Skin epidermis (tissue), 12 donors: ENCODE data around the gene RANBP9.

Experiments used
- H3K27ac ChIP-seq, 21 experiments: fragments of 200-600 bp; sonication (generic) in 11 of 21; one replicate each; pipeline ENCODE4 v1.5.0; 2020; ENCODE audit warnings: mild to moderate bottlenecking in 3 of 21, inconsistent platforms in 2 of 21, moderate library complexity in 2 of 21
- H3K4me3 ChIP-seq, 7 experiments: fragments of 200-600 bp; sonication (generic) in 2 of 7; one replicate each; pipeline ENCODE4 v1.5.0; 2020; ENCODE audit warnings: inconsistent platforms in 2 of 7, mild to moderate bottlenecking in 2 of 7, moderate library complexity in 1 of 7

RANBP9 gene

DNA sequence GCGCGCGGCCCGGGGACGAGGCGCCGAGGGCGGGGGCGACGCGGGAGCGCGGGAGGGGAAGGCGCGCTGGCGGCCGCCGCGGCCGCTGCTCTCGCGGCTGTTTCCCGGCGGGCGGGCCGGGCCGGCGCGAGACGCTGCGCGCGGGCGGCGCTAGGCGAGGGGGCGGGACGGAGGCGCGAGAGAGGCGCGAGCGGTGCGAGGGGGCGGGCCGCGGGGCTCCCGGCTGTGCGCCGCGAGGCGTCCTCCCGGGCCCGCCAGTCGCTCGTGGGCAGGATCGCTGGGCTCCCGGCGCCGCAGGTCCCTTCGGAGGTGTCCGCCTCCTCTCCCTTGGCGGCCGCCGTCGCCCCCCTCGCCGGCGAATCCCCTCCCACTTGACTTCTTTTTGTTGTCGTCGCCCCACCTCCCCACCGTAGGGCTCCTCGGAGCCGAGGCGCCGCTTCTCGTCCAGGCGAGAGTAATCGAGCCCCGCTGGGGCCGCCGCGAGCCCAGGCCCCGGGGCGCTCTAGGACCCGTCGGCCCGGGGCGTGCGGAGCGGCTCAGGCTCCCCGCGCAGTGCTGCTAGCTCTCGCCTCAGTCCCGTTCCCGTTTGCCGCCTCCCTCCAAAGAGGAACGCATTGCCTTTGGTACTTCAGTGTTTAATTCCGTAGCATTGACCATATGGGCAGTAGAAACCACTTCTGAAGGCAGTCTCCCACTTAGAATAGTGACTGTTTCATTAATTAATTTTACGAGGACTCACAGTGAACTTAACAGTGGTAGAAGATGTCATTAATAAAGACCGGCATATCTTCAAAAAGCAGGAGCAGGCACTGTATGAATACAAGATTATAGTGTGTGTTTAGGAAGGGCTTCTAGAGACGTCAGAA lies at the start of gene RANBP9:
Gene RANBP9 (minus strand): TSS at position 103 of the 866 bp plus-strand sequence. CDS start 330 bp downstream, outside the sequence.
- H3K4me3 ChIP-seq = peak within 1 kb of the TSS; percentile 56 to 93 (median 80)

GRCh38 chr6:13760307-13761304 lies 49.0 kb upstream of the RANBP9 start:
- H3K27ac ChIP-seq = peak overlapping the region in 17 of 21 experiments; percentile 34 to 88 (median 78)
- peak overlapping the region in 1 of 7 experiments; percentile 11 for H3K4me3 ChIP-seq

More for the DNA sequence above, at the start of gene RANBP9:
- H3K27ac ChIP-seq = peak within 1 kb of the TSS; percentile 88 to 98 (median 95)

DNA sequence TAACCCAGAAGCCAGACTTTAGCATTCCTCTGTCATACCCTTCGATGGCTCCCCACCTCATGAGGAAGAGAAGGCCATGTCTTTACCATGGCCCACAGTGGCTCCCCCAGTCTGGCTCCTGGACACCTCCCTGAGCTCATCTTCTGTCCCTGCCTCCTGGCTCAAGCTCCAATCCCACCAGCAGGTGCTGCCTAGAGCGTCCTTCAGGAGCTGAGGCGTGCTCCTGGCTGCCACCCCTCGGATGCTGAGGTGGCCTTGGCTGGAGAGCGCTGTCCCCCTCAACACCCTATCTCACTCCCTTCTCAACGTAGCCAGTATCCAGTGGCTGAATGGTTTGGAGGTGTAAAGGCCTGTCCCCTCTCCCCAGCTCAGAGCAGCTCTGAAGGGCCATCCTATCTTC lies 47.4 kb upstream of the RANBP9 start:
- Histone ChIP-seq H3K4me3 (no peak overlapping the region), H3K27ac (peak overlapping the region in 6 of 21 experiments; percentile 14 to 80 (median 36))

DNA sequence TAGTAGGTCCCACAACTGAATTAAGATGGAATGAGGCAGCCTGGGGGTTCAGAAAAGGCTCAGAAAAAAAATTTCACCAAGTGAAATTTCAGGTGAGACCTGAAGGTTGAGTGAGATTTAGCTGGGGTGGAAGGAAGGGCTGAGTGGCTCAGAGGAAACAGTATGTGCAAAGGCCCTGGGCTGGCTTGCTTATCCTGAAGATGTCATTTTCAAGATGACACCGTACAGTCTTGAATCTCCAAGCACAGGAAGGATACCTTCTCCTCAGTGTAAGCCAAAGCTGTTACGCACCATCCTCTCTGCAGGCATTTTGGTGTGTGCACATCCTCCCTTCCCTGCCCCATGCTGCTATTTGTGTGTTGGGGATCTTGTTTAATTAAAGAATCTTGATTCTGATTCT lies 43.0 kb upstream of the RANBP9 start:
- no peak overlapping the region for H3K4me3 ChIP-seq
- H3K27ac ChIP-seq = no peak overlapping the region

GRCh38 chr6:13743736-13744127 lies 32.1 kb upstream of the RANBP9 start:
- H3K4me3 ChIP-seq = no peak overlapping the region
- no peak overlapping the region for H3K27ac ChIP-seq

DNA sequence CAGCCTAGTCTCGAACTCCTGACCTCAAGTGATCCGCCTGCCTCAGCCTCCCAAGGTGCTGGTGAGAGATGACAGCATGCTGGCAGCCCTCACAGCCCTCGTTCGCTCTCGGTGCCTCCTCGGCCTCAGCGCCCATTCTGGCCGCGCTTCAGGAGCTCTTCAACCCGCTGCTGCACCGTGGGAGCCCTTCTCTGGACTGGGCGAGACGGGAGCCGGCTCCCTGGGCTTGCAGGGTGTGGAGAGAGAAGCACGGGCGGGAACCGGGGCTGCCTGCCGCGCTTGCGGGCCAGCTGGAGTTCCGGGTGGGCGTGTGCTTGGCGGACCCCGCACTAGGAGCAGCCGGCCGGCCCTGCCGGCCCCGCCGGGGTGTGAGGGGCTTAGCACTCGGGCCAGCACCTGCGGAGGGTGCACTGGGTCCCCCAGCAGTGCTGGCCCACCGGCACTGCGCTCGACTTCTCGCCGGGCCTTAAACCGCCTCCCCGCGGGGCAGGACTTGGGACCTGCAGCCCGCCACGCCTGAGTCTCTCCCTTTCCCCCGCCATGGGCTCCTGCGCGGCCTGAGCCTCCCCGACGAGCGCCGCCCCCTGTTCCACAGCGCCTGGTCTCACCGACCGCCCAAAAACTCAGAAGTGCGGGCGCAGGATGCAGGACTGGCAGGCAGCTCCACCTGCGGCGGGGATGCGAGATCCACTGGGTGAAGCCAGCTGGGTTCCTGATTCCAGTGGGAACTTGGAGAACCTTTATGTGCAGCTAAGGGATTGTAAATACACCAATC lies 31.5 kb upstream of the RANBP9 start:
- peak overlapping the region in 2 of 7 experiments; percentile 13 to 15 for H3K4me3 ChIP-seq
- no peak overlapping the region for H3K27ac ChIP-seq

DNA sequence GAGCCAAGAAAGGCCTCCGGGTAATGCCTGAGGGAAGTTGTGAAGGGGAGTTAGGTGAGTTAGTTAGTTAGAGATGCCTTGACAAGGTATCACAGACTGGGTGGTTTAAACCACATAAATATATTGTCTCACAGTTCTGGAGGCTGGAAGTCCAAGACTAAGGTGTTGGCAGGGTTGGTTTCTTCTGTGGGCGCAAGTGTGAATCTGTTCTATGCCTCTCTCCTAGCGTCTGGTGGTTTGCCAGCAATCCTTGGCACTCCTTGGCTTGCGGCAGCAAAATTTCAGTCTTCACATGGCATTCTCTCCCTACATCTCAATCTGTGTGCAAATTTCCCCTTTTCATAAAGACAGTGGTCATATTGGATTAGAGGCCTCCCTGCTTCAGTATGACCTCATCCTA lies 29.7 kb upstream of the RANBP9 start:
- Histone ChIP-seq H3K4me3 (no peak overlapping the region), H3K27ac (no peak overlapping the region)

DNA sequence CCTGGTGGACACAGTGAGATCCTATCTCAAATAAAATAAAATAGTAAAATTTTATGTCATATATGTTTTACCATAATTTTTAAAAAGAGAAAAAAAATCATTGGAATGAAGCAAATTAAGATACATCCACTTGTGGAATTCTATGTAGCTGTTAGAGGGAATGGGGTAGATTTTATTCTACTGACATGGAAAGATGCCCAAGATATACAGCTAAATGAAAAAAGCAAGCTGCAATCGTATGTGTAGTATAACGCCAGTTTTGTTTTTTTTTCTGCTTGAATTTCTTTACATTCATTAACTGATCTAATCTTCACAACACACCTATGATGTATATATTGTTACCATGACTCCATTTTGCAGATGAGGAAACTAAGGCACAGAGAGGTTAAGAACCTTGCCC lies 23.4 kb upstream of the RANBP9 start:
- no peak overlapping the region for H3K4me3 ChIP-seq
- no peak overlapping the region for H3K27ac ChIP-seq

DNA sequence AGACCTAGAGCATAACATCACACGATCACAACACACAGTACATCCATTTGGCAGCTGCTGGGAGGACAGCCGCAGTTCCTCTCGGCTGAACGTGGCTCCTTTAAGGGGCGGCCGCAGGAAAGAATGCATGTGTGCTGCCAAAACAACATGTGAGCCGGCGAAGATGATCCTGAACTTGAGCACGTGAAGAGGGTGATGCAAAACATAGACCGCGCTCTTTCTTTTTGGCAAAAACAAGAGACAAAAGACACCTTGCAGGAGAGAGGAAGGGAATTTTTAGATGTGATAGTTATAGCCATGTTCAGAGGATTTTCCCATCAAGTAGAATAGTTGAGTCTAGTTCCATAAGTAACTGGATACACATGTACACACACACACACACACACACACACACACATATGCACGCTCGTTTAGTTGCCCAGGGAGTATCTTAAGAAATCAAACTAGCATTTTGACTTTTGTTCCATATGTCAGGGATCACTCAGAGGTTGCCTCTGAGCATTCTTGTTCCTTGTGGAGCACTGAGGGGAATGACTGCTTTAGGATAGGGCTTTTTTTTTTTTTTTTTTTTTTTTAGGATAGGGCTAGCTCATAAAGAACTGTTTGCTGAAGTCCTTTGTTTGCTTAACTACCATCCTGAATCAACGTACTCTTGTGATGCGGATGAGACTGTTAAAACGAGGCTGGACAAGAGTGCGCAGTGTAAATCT lies 21.7 kb upstream of the RANBP9 start:
- H3K27ac ChIP-seq = peak overlapping the region in 1 of 21 experiments; percentile 5
- no peak overlapping the region for H3K4me3 ChIP-seq

- Histone ChIP-seq H3K27ac (no peak overlapping the region), H3K4me3 (no peak overlapping the region)
Measured at GRCh38 chr6:13730704-13731103, 19.1 kb upstream of the RANBP9 start.

GRCh38 chr6:13729891-13730290 lies 18.3 kb upstream of the RANBP9 start:
- no peak overlapping the region for H3K4me3 ChIP-seq
- no peak overlapping the region for H3K27ac ChIP-seq

GRCh38 chr6:13725570-13725969 lies 13.9 kb upstream of the RANBP9 start:
- Histone ChIP-seq H3K27ac (peak overlapping the region in 19 of 21 experiments; percentile 8 to 78 (median 64)), H3K4me3 (no peak overlapping the region)

DNA sequence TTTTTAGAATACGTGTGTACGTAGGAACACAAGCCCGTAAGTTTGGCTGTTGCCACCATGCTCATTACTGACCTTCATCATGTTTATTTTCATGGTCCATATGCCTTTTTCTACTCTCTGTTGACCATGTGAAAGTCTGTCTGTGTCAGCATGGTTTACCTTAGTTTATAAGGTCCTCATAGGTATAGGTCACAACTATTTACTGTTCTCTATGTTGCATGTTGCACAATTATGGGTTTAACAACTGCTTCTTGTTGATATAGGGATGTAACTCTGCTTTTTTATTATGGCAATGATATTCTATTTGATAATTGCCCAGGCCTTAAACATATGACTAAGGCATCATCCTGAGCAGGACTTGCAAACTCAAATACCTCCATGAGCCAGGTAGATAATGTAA lies 13.4 kb upstream of the RANBP9 start:
- Histone ChIP-seq H3K4me3 (no peak overlapping the region), H3K27ac (peak overlapping the region in 15 of 21 experiments; percentile 8 to 78 (median 64))

DNA sequence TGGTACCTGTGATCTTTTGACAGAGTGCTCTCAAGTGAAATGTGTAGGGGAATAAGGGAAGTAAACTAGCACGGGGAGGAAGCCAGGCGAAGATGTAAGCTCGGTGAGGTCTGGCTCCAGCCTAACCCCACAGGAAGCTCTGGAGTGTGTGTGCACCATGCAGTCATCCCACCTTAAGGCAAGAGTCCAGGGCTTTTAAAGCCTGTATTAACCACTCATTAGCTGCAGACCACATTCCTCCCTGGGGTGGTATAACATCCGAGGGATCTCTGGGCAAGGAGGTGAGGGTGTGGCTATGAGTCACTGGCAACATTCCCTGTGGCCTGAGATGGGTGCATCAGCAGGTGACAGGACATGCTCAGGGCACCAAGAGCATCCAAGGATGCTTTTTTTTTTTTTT lies 12.5 kb upstream of the RANBP9 start:
- peak overlapping the region in 11 of 21 experiments; percentile 3 to 68 (median 51) for H3K27ac ChIP-seq
- no peak overlapping the region for H3K4me3 ChIP-seq

DNA sequence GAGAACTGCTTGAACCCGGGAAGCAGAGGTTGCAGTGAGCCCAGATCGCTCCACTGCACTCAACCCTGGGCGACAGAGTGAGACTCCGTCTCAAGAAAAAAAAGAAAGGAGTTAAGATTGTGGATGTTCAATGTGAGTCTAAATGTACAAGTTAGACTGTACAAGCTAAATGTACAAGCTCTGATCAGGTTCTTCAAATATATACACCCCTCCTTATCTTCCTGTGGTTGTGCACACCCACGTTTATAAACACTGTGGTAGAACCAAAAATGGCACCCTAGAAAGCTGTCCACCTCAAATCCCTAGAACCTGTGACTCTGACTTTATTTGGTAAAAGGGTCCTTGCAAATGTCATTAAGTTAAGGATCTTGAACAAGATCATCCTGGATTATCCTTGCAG lies 11.2 kb upstream of the RANBP9 start:
- peak overlapping the region in 1 of 21 experiments; percentile 68 for H3K27ac ChIP-seq
- no peak overlapping the region for H3K4me3 ChIP-seq

DNA sequence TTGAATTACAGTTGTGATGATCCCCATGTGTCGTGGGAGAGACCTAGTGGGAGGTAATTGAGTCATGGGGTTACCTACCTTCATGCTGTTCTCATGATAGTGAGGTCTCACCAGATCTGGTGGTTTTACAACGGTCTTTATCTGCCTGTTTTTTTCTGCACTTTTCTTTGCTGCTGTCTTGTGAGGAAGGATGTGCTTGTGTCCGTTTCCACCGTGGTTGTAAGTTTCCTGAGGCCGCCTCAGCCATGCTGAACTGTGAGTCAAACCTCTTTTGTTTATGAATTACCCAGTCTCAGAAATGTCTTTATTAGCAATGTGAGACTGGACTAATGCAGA lies 6.5 kb upstream of the RANBP9 start:
- H3K27ac ChIP-seq = no peak overlapping the region
- no peak overlapping the region for H3K4me3 ChIP-seq

GRCh38 chr6:13716955-13717295 lies 5.3 kb upstream of the RANBP9 start:
- Histone ChIP-seq H3K27ac (no peak overlapping the region), H3K4me3 (no peak overlapping the region)

DNA sequence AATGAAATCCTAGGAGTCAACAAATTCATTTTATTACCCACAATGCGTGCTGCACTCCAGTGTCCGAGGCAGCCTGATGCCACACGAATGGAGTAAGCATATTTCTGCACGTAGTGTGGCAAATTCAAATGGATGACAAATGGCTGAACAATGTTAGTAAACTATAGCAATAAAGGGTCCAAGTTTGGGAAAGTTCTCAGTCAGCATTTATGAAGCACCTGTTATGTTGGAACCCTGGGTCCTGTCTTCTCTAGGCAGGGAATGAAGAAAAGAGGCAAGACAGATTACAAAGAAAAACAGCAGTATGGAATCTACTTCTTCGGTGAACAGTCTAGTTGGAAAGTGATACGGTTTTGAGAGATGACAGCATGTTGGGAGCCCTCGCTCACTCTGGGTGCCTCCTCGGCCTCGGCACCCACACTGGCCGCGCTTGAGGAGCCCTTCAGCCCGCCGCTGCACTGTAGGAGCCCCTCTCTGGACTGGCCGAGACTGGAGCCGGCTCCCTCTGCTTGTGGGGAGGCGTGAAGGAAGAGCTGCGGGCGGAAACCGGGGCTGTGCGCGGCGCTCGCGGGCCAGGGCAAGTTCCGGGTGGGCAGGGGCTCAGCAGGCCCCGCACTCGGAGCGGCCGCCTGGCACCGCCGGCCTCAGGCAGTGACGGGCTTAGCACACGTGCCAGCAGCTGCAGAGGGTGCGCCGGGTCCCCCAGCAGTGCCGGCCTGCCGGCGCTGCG lies 4.8 kb upstream of the RANBP9 start:
- H3K27ac ChIP-seq = no peak overlapping the region

More for the DNA sequence above, 4.8 kb upstream of the RANBP9 start:
- no peak overlapping the region for H3K4me3 ChIP-seq
